NCI-H1694 treated with DMSO at 0.1 percent for 48 hours (cell line): ENCODE data around the gene KLHDC10.
A peak's percentile ranks its signal among the peaks of the same experiment; 100 is the strongest.
"Not testable (repeated sequence)": the region's sequence is repeated elsewhere in the genome, so short reads cannot be mapped to it uniquely, and the experiment has no call there.

Experiments
- DNase-seq: peaks from one replicate; lab custom pipeline; 2025; lab: John Stamatoyannopoulos, UW

The KLHDC10 gene

DNA sequence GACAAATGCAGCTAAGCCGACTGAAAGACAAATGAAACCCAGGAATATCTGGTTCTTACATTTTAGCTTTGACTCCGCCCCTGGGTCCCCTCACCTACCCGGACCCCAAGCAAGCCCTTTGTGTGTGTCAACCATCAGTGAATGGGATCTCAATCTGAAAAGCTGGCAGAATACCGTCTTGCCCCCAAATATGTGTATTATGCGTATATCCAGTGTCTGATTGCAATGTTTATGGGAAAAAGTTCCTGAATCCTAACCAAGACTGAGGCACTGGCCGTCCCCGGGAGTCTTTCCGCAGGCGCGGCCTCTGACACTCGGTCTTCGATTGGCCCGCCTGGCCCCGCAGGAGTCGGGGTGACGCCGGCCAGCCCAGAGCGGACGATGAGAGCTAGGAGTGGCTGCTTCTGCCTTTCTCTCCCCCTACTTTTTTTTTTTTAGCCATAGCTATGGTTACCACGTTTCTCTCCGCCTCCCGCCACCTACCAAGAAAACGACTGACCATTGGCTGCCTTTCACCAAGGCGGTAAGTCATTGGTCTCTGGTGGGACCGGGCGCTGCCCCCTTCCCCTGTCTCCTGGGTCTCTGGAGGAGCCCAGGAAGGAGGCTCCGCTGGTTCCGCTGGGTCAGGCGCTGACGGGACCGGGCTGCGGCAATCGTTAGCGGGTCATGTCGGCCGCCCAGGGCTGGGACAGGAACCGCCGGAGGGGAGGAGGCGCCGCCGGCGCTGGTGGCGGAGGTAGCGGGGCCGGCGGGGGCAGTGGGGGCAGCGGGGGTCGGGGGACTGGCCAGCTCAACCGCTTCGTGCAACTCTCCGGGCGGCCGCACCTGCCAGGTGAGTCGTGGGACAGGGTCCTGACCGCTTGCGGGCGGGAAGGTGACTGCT, at the start of gene KLHDC10:
Gene KLHDC10 (plus strand): TSS at position 557 of the 883 bp plus-strand sequence. CDS start 110 bp downstream, at position 667.
- DNase-seq = peak; percentile 98

GRCh38 chr7:130021105-130021834, 49.1 kb upstream of the KLHDC10 start:
- DNase-seq = no peak

DNA sequence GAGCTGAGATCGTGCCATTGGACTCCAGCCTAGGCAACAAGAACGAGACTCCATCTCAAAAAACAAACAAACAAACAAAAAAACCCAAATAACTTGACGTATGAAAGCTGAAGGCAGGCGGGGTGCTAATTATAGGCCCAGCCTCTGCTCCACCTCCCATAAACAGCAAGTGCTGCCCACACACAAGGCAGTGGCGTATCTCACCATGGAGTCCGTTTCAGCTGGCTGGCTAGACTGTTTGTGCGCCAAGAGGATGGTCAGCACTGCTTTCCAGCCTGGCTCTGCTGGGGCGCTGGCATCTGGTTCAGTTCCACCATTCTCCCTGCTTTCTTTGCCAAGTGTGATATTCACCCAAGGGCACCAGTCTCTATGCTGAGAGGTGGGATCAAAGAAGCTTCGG, 48.2 kb upstream of the KLHDC10 start:
- DNase-seq = no peak

- DNase-seq = no peak
These were observed 47.6 kb upstream of the KLHDC10 start for GRCh38 chr7:130022623-130023175.

- DNase-seq = no peak
These were observed 45.9 kb upstream of the KLHDC10 start for GRCh38 chr7:130024390-130024789.

GRCh38 chr7:130032698-130033097, 37.6 kb upstream of the KLHDC10 start:
- DNase-seq = no peak

DNA sequence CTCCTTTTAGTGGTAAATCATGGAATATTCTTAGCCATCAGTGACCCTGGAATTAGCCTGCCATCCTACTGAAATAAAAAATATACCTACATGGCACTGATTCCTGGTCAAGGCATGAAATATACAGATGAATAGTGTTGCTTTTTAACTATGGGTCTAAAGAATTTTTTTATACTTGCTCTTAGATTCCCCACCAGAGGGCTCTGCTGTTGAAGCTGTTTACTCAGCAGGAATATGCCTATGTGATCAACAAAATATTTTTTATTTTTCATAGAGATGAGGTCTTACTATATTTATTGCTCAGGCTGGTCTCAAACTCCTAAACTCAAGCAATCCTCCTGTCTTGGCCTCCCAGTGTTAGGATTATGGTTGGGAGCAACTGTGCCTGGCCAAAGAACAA, 32.6 kb upstream of the KLHDC10 start:
- no peak for DNase-seq

DNA sequence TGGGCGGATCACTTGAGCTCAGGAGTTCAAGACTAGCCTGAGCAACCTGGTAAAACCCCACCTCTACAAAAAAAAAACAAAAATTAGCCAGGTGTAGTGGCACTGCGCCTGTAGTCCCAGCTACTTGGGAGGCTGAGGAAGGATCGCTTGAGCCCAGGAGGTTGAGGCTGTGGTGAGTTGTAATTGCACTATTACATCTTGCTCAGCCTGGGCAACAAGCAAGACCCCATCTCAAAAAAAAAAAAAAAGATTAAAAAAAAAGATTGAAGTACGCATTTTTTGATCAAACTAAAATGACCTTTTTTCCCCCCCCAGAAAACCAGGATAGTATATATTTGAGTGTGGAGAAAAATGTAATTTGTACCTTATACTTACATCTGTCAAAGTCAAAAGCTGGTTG, 29.8 kb upstream of the KLHDC10 start:
- no peak for DNase-seq

GRCh38 chr7:130047831-130048230, 22.5 kb upstream of the KLHDC10 start:
- no peak for DNase-seq

GRCh38 chr7:130048906-130049305, 21.4 kb upstream of the KLHDC10 start:
- DNase-seq = no peak

- not testable (repeated sequence) for DNase-seq
These were observed 18.1 kb upstream of the KLHDC10 start for GRCh38 chr7:130052250-130052649.

- not testable (repeated sequence) for DNase-seq
These were observed 15.1 kb upstream of the KLHDC10 start for GRCh38 chr7:130055198-130055597.

DNA sequence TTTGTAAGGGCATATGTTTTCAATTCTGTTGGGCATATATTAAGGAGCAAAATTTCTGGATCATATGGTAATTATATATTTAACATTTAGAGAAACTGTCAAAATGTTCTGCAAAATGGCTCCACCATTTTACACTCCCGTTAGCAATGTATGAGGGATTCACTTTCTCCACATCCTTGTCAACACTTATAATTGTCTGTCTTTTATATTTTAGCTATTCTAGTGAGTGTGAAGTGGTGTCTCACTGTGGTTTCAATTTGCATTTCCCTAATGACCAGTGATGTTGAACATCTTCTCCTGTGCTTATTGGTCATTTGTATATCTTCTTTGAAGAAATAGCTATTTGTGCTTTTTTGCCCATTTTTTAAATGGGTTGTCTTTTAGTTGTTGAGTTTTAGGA, 8.1 kb upstream of the KLHDC10 start:
- no peak for DNase-seq

- DNase-seq = peak; percentile 30
These were observed 7.3 kb upstream of the KLHDC10 start for GRCh38 chr7:130063036-130063435.

GRCh38 chr7:130064580-130064926, 5.8 kb upstream of the KLHDC10 start:
- not testable (repeated sequence) for DNase-seq

- no peak for DNase-seq
These were observed 4.7 kb upstream of the KLHDC10 start for GRCh38 chr7:130065500-130066152.

GRCh38 chr7:130069179-130069977, 956 bp upstream of the KLHDC10 start:
- no peak for DNase-seq

DNA sequence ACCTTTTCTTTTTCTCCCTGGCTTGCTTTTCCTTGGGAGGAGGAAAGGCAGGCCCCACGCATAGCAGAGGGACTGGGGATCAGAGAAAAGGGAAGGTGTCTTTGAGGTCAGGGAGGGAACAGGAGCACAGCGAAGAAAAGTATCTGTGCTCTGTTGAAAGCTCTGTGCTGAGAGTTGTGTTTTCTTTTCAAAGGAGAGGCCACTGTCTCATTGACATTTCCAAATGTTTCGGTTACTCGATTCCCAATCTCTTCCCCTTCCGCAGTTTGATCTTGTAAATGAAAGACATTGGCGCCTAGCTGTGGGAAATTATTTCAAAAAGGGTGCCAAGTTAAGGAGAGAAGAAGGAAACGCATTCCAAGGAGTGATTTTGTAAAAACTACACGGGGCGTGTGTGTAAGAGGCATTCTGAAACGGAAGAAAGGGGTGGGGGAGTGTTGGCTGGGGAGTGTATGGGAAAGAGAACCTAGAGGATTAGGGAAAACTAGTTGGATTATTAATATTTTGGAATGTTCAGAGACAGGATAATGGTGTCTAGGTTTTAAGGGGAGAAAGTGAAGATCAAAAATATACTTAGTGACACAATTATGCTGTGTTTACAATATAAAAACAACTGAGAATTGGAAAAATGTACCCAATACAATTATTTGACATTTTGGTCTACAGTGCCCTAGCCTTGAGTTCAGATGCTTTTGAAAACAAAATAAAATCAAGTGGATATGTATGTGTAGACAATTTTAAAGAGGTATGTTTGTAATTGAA, 708 bp downstream of the KLHDC10 start:
- no peak for DNase-seq

DNA sequence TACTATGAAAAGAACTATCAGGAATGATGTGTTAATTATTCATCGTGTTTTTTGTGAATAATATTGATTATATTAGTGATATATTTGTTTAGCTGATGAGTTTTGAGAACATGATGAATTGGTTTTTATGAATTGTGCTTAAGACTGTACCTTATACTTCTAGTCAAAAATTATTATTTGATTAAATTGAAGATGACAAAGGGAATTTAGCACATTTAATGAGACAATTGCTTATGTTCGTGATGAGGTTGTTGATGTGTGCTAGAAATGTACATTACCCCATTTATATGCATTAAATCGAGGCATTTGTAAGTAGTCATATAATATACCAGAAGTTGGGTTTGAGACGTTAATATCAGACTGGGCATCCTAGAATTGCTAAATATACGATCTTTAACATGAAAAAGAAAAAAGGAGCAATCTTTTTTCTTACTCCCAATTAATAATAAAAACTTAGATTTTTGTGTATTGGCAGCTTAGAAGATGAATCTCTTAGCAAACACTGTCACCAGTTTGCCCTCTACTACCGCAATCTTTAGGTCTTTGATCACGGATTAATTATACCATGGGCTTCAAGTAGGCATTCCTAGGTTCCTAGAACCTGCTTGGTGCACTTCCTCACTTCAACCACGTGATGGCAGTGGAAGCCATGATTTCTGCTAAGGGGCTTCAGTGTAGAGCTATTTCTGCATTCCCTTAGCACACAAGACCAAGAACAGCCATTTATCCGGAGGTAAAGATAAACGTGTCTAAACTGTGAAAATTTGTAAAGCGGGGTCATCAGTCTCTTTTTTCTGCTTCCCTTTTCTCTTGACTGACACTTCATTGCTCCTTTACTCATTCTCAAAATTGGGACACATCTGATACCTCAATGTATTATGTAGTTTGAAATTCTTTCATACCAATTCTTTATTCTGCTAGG, 1.6 kb downstream of the KLHDC10 start:
- DNase-seq = peak; percentile 89
